Measurements from ENCODE around the gene BCKDHB.
"Not testable (repeated sequence)": the region's sequence is repeated elsewhere in the genome, so short reads cannot be mapped to it uniquely, and the experiment has no call there.

The BCKDHB gene

GRCh38 chr6:80209430-80209829, 103.0 kb downstream of the BCKDHB start:
- no peak for DNase-seq (ENCODE audit: low read depth in 2 of 2)

- no peak for DNase-seq (ENCODE audit: low read depth in 2 of 2)
Observed at GRCh38 chr6:80210618-80211017, 104.1 kb downstream of the BCKDHB start.

GRCh38 chr6:80211286-80211685, 104.8 kb downstream of the BCKDHB start:
- DNase-seq (ENCODE audit: low read depth in 2 of 2): no peak

GRCh38 chr6:80211890-80212289, 105.4 kb downstream of the BCKDHB start:
- not testable (repeated sequence) for DNase-seq (ENCODE audit: low read depth in 2 of 2)

GRCh38 chr6:80214436-80215022, 108.1 kb downstream of the BCKDHB start:
- DNase-seq (ENCODE audit: low read depth in 2 of 2): peak in 1 of 2 donors; percentile 4

GRCh38 chr6:80215063-80215462, 108.6 kb downstream of the BCKDHB start:
- no peak for DNase-seq (ENCODE audit: low read depth in 2 of 2)

- no peak for DNase-seq (ENCODE audit: low read depth in 2 of 2)
Observed at GRCh38 chr6:80217794-80218193, 111.3 kb downstream of the BCKDHB start.

GRCh38 chr6:80223743-80224212, 117.3 kb downstream of the BCKDHB start:
- DNase-seq (ENCODE audit: low read depth in 2 of 2): no peak

- DNase-seq (ENCODE audit: low read depth in 2 of 2): no peak
Observed at GRCh38 chr6:80226151-80226550, 119.7 kb downstream of the BCKDHB start.

- no peak for DNase-seq (ENCODE audit: low read depth in 2 of 2)
Observed at GRCh38 chr6:80226699-80227098, 120.2 kb downstream of the BCKDHB start.

GRCh38 chr6:80227545-80228105, 121.2 kb downstream of the BCKDHB start:
- no peak for DNase-seq (ENCODE audit: low read depth in 2 of 2)

- DNase-seq (ENCODE audit: low read depth in 2 of 2): no peak
Observed at GRCh38 chr6:80233262-80233661, 126.8 kb downstream of the BCKDHB start.

GRCh38 chr6:80233958-80234357, 127.5 kb downstream of the BCKDHB start:
- DNase-seq (ENCODE audit: low read depth in 2 of 2): no peak

GRCh38 chr6:80234401-80234800, 127.9 kb downstream of the BCKDHB start:
- no peak for DNase-seq (ENCODE audit: low read depth in 2 of 2)

- no peak for DNase-seq (ENCODE audit: low read depth in 2 of 2)
Observed at GRCh38 chr6:80234908-80235307, 128.4 kb downstream of the BCKDHB start.

GRCh38 chr6:80235647-80236046, 129.2 kb downstream of the BCKDHB start:
- no peak for DNase-seq (ENCODE audit: low read depth in 2 of 2)

GRCh38 chr6:80238754-80239153, 132.3 kb downstream of the BCKDHB start:
- not testable (repeated sequence) for DNase-seq (ENCODE audit: low read depth in 2 of 2)

GRCh38 chr6:80245043-80245442, 138.6 kb downstream of the BCKDHB start:
- no peak for DNase-seq (ENCODE audit: low read depth in 2 of 2)

GRCh38 chr6:80249897-80250296, 143.4 kb downstream of the BCKDHB start:
- no peak for DNase-seq (ENCODE audit: low read depth in 2 of 2)

GRCh38 chr6:80250391-80250997, 144.0 kb downstream of the BCKDHB start:
- no peak for DNase-seq (ENCODE audit: low read depth in 2 of 2)

- DNase-seq (ENCODE audit: low read depth in 2 of 2): no peak
Observed at GRCh38 chr6:80251321-80251720, 144.8 kb downstream of the BCKDHB start.

- DNase-seq (ENCODE audit: low read depth in 2 of 2): no peak
Observed at GRCh38 chr6:80254716-80255115, 148.2 kb downstream of the BCKDHB start.

GRCh38 chr6:80256691-80257090, 150.2 kb downstream of the BCKDHB start:
- DNase-seq (ENCODE audit: low read depth in 2 of 2): no peak

Measured in stimulated activated CD4-positive, alpha-beta T cell treated with anti-CD3 and anti-CD28 coated beads, Interleukin-1b, Interleukin-23, amount 100 ng/mL, for 4 hours (primary cell).